Measurements from ENCODE around the gene NDOR1.
A peak's percentile ranks its signal among the peaks of the same experiment; 100 is the strongest.

Gene NDOR1

GRCh38 chr9:137189297-137190295, 15.9 kb upstream of the NDOR1 start:
- TF ChIP-seq CTCF (IDR thresholded peaks at IDR 0.05; ENCODE audit: borderline replicate concordance, insufficient read depth, low read depth, low read length), result no peak
- peak overlapping the region; percentile 84 for H3K4me3 ChIP-seq (ENCODE audit: low read depth, low read length)

DNA sequence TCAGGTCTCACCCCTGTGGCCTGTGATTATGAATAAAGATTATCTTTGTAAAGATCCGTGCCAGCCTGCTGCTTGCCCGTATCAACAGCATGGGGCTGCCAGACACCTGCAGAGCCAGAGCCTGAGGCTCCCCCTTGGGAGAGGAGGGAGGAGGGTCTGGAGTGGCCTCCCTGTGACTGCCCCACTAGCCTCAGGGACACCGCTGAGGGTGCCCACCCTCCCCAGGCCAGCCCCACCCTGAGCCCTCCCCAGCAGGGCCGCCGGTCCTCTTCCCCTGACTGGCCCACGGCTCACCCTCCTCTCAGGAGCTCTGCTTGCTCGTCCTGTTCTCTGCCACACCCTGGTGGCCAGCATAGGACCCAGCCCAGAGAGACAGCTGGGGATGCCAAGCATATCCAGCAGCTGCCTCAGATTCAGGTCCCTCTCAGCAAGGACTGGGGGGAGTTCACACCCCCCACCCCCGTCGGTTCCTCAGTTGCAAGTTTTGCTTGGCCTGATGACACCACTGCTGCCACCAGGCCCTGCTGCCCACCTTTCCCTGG, 15.1 kb upstream of the NDOR1 start:
- no peak overlapping the region for H3K4me3 ChIP-seq (ENCODE audit: low read depth, low read length)

DNA sequence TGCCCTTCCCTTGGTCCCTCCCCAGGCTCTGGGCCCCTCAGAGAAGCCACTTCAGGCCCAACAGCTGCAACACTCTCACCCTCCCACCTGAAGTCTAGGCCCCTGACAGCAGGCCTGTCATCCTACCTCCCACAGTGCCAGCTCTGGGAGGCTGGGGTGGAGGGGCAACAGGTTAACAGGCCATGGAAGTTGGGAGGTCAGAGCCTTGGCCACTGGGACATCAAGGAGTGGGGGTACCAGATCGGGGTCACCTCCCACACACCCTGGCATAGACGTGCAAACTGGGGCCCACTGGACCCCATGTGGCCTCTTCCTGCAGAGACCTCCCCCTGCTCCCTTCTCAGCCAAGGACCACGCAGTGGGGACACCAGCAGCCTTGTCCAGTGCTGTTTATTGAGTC, 14.3 kb upstream of the NDOR1 start:
- no peak overlapping the region for H3K4me3 ChIP-seq (ENCODE audit: low read depth, low read length)
- TF ChIP-seq CTCF (IDR thresholded peaks at IDR 0.05; ENCODE audit: borderline replicate concordance, insufficient read depth, low read depth, low read length), result no peak

More for the DNA sequence above, 15.1 kb upstream of the NDOR1 start:
- no peak for TF ChIP-seq CTCF (IDR thresholded peaks at IDR 0.05; ENCODE audit: borderline replicate concordance, insufficient read depth, low read depth, low read length)

- TF ChIP-seq CTCF (IDR thresholded peaks at IDR 0.05; ENCODE audit: borderline replicate concordance, insufficient read depth, low read depth, low read length), result no peak
- no peak overlapping the region for H3K4me3 ChIP-seq (ENCODE audit: low read depth, low read length)
These were observed 13.6 kb upstream of the NDOR1 start for GRCh38 chr9:137191691-137192447.

DNA sequence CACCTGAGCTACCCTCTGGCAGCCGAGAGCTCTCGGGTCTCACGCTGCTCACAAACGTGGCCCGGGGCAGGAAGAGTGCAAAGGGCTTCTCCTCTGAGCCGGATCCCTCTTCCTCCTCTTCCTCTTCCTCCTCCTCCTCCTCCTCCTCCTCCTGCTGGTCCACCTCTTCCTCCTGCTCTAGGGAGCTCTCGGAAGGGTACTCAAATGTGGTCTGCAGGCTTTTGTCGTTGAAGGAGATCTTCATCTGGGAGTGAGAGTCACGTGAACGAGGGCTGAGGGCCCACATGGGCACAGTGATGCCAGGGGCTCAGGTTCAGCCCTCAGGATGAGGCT, 13.1 kb upstream of the NDOR1 start:
- H3K4me3 ChIP-seq (ENCODE audit: low read depth, low read length), result no peak overlapping the region
- no peak for TF ChIP-seq CTCF (IDR thresholded peaks at IDR 0.05; ENCODE audit: borderline replicate concordance, insufficient read depth, low read depth, low read length)

DNA sequence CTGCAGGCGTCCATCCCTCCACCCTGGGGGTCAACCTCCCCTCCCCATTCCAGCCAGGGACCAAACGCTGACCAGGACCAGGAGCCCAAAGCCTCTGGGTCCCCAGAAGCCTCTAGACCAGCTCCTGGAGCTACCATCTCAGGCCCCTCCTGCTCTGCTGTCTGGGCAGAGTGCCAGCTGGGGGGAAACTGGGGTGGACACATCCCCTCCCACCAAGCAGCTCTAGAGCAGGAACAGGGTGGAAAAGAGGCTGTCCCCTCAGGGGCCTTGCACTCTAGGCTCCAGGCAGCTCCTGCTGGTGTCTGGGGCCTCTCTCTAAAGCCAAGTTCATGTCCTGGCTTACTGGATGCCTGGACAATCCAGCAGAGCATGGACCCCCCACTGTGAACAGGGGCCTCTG, 12.6 kb upstream of the NDOR1 start:
- no peak overlapping the region for H3K4me3 ChIP-seq (ENCODE audit: low read depth, low read length)
- TF ChIP-seq CTCF (IDR thresholded peaks at IDR 0.05; ENCODE audit: borderline replicate concordance, insufficient read depth, low read depth, low read length), result no peak
